Activated T-helper 17 cell treated with anti-CD3 and anti-CD28 coated beads, Interleukin-2, amount 50 U/mL, for 72 hours (primary cell): ENCODE data around the gene ARHGEF19. TPM values are rescaled to one million over a fixed set of nuclear protein-coding genes. Genes with fewer than 3 reads are reported as not detected.
"Not testable (repeated sequence)": the region's sequence is repeated elsewhere in the genome, so short reads cannot be mapped to it uniquely, and the experiment has no call there.

Source experiments
- ATAC-seq: fragments of 150-1000 bp; cut with Tn5 transposase; replicated peaks from 2 replicates; pipeline ENCODE4 v1.10.0; 2021; ENCODE audit warnings: mild to moderate bottlenecking, moderate library complexity
- H3K27ac Mint-ChIP-seq: one replicate; pipeline ENCODE4 v1.8.0; 2022; ENCODE audit warnings: mixed read lengths
- H3K27me3 Mint-ChIP-seq: one replicate; pipeline ENCODE4 v1.8.0; 2022; ENCODE audit warnings: mixed read lengths
- H3K36me3 Mint-ChIP-seq: one replicate; pipeline ENCODE4 v1.8.0; 2022; ENCODE audit warnings: low read depth, mild to moderate bottlenecking, mixed read lengths
- H3K4me1 Mint-ChIP-seq: one replicate; pipeline ENCODE4 v1.8.0; 2022; ENCODE audit warnings: mixed read lengths
- H3K4me3 Mint-ChIP-seq: one replicate; pipeline ENCODE4 v1.8.0; 2022; ENCODE audit warnings: mild to moderate bottlenecking, mixed read lengths
- H3K9me3 Mint-ChIP-seq: one replicate; pipeline ENCODE4 v1.8.0; 2022; ENCODE audit warnings: mixed read lengths
- total RNA-seq, 2 donors: library from RNA; stranded (reverse); gene quantifications; one replicate each; pipeline ENCODE4 v1.2.3, GENCODE V29; 2022

Gene ARHGEF19
- total RNA-seq, 2 donors from 2014 or later, result 7.5 to 10.0 TPM

- Mint-ChIP-seq H3K27me3 (peaks cover 5% of the 10 kb centered on the region), H3K27ac (peak overlapping the region; percentile 50), H3K4me1 (peaks cover 12% of the 10 kb centered on the region), H3K4me3 (no peak overlapping the region), H3K36me3 (no peaks in the 10 kb centered on the region), H3K9me3 (no peaks in the 10 kb centered on the region)
- ATAC-seq, result no peak
Measured at GRCh38 chr1:16219968-16220500, 7.6 kb upstream of the ARHGEF19 start.

GRCh38 chr1:16218674-16219071 is 6.2 kb upstream of the ARHGEF19 start:
- H3K9me3 Mint-ChIP-seq, result no peaks in the 10 kb centered on the region
- H3K36me3 Mint-ChIP-seq, result no peaks in the 10 kb centered on the region
- no peaks in the 10 kb centered on the region for H3K27me3 Mint-ChIP-seq
- peak overlapping the region; percentile 85 for H3K4me3 Mint-ChIP-seq
- no peak for ATAC-seq
- peaks cover 12% of the 10 kb centered on the region for H3K4me1 Mint-ChIP-seq
- no peak overlapping the region for H3K27ac Mint-ChIP-seq

GRCh38 chr1:16218014-16218673 is 5.7 kb upstream of the ARHGEF19 start:
- Mint-ChIP-seq H3K36me3 (no peaks in the 10 kb centered on the region), H3K27me3 (no peaks in the 10 kb centered on the region), H3K27ac (no peak overlapping the region), H3K4me3 (peak overlapping the region; percentile 85), H3K9me3 (no peaks in the 10 kb centered on the region), H3K4me1 (peaks cover 12% of the 10 kb centered on the region)
- no peak for ATAC-seq

GRCh38 chr1:16217061-16217785 is 4.8 kb upstream of the ARHGEF19 start:
- Mint-ChIP-seq H3K9me3 (no peaks in the 10 kb centered on the region), H3K4me1 (peaks cover 12% of the 10 kb centered on the region)

GRCh38 chr1:16215882-16216753 is 3.7 kb upstream of the ARHGEF19 start:
- ATAC-seq, result peak; percentile 50
- H3K36me3 Mint-ChIP-seq, result no peaks in the 10 kb centered on the region
- H3K27ac Mint-ChIP-seq, result no peak overlapping the region
- peaks cover 7% of the 10 kb centered on the region for H3K4me1 Mint-ChIP-seq
- H3K27me3 Mint-ChIP-seq, result no peaks in the 10 kb centered on the region
- peak overlapping the region; percentile 85 for H3K4me3 Mint-ChIP-seq
- H3K9me3 Mint-ChIP-seq, result no peaks in the 10 kb centered on the region

More at GRCh38 chr1:16217061-16217785, 4.8 kb upstream of the ARHGEF19 start:
- Mint-ChIP-seq H3K36me3 (no peaks in the 10 kb centered on the region), H3K27ac (no peak overlapping the region), H3K4me3 (peak overlapping the region; percentile 85), H3K27me3 (no peaks in the 10 kb centered on the region)
- peak; percentile 99 for ATAC-seq

GRCh38 chr1:16215240-16215639 is 2.8 kb upstream of the ARHGEF19 start:
- not testable (repeated sequence) for H3K4me1 Mint-ChIP-seq, H3K27ac Mint-ChIP-seq, ATAC-seq, H3K27me3 Mint-ChIP-seq, H3K9me3 Mint-ChIP-seq, H3K4me3 Mint-ChIP-seq, H3K36me3 Mint-ChIP-seq

GRCh38 chr1:16213544-16213943 is 1.1 kb upstream of the ARHGEF19 start:
- not testable (repeated sequence) for ATAC-seq, H3K27me3 Mint-ChIP-seq, H3K9me3 Mint-ChIP-seq, H3K36me3 Mint-ChIP-seq, H3K4me1 Mint-ChIP-seq, H3K4me3 Mint-ChIP-seq, H3K27ac Mint-ChIP-seq

- Mint-ChIP-seq H3K9me3 (no peaks in the 10 kb centered on the region), H3K4me3 (no peak overlapping the region)
Measured at GRCh38 chr1:16213013-16213412, 561 bp upstream of the ARHGEF19 start.

GRCh38 chr1:16211824-16212223 is 628 bp downstream of the ARHGEF19 start:
- H3K36me3 Mint-ChIP-seq, result no peaks in the 10 kb centered on the region
- H3K4me3 Mint-ChIP-seq, result no peak overlapping the region
- H3K27me3 Mint-ChIP-seq, result no peaks in the 10 kb centered on the region
- peaks cover 4% of the 10 kb centered on the region for H3K4me1 Mint-ChIP-seq
- H3K27ac Mint-ChIP-seq, result no peak overlapping the region
- H3K9me3 Mint-ChIP-seq, result no peaks in the 10 kb centered on the region
- ATAC-seq, result no peak

More at GRCh38 chr1:16213013-16213412, 561 bp upstream of the ARHGEF19 start:
- Mint-ChIP-seq H3K27me3 (no peaks in the 10 kb centered on the region), H3K4me1 (peaks cover 4% of the 10 kb centered on the region), H3K27ac (no peak overlapping the region), H3K36me3 (no peaks in the 10 kb centered on the region)
- no peak for ATAC-seq

GRCh38 chr1:16210581-16210980 is 1.9 kb downstream of the ARHGEF19 start:
- no peak overlapping the region for H3K27ac Mint-ChIP-seq

GRCh38 chr1:16209847-16210407 is 2.5 kb downstream of the ARHGEF19 start:
- H3K4me1 Mint-ChIP-seq, result no peaks in the 10 kb centered on the region
- H3K27me3 Mint-ChIP-seq, result no peaks in the 10 kb centered on the region
- H3K27ac Mint-ChIP-seq, result peak overlapping the region; percentile 5
- no peak overlapping the region for H3K4me3 Mint-ChIP-seq
- ATAC-seq, result no peak
- H3K9me3 Mint-ChIP-seq, result no peaks in the 10 kb centered on the region
- no peaks in the 10 kb centered on the region for H3K36me3 Mint-ChIP-seq

More at GRCh38 chr1:16210581-16210980, 1.9 kb downstream of the ARHGEF19 start:
- Mint-ChIP-seq H3K9me3 (no peaks in the 10 kb centered on the region), H3K27me3 (no peaks in the 10 kb centered on the region), H3K4me3 (no peak overlapping the region), H3K36me3 (no peaks in the 10 kb centered on the region), H3K4me1 (no peaks in the 10 kb centered on the region)
- ATAC-seq, result no peak

- Mint-ChIP-seq H3K27ac (peak overlapping the region; percentile 5), H3K27me3 (no peaks in the 10 kb centered on the region), H3K4me1 (no peaks in the 10 kb centered on the region), H3K4me3 (no peak overlapping the region), H3K9me3 (no peaks in the 10 kb centered on the region), H3K36me3 (no peaks in the 10 kb centered on the region)
- no peak for ATAC-seq
Measured at GRCh38 chr1:16209132-16209846, 3.2 kb downstream of the ARHGEF19 start.

- Mint-ChIP-seq H3K36me3 (no peaks in the 10 kb centered on the region), H3K4me3 (peak overlapping the region; percentile 88), H3K9me3 (no peaks in the 10 kb centered on the region), H3K4me1 (no peaks in the 10 kb centered on the region), H3K27ac (no peak overlapping the region), H3K27me3 (no peaks in the 10 kb centered on the region)
- no peak for ATAC-seq
Measured at GRCh38 chr1:16208270-16208987, 4.0 kb downstream of the ARHGEF19 start.
